Epithelial cell of proximal tubule (primary cell): ENCODE measurements around the gene CUX1. TPM values are rescaled to one million over a fixed set of nuclear protein-coding genes. Genes with fewer than 3 reads are reported as not detected.

Experiments used
- DNase-seq: peaks from one replicate; pipeline ENCODE4 v3.0.0-alpha.2; 2011; ENCODE audit warnings: low read depth
- H3K4me3 ChIP-seq: 2 replicates; pipeline ENCODE4 v1.5.1; 2011; ENCODE audit warnings: low read depth, mild to moderate bottlenecking, low read length
- total RNA-seq: library from RNA; depleted of rRNA; stranded (reverse); fragments of >200 nt; gene quantifications from 2 replicates; pipeline ENCODE4 v1.2.3, GENCODE V29; 2015
- TF ChIP-seq, protein P1 (sequence below): conservative IDR thresholded peaks from 2 replicates; pipeline ENCODE4 v1.5.1; 2012; ENCODE audit warnings: low read depth, mild to moderate bottlenecking, low read length

CUX1 gene
- total RNA-seq, 1 donor from 2014 or later = 37.3 TPM

DNA sequence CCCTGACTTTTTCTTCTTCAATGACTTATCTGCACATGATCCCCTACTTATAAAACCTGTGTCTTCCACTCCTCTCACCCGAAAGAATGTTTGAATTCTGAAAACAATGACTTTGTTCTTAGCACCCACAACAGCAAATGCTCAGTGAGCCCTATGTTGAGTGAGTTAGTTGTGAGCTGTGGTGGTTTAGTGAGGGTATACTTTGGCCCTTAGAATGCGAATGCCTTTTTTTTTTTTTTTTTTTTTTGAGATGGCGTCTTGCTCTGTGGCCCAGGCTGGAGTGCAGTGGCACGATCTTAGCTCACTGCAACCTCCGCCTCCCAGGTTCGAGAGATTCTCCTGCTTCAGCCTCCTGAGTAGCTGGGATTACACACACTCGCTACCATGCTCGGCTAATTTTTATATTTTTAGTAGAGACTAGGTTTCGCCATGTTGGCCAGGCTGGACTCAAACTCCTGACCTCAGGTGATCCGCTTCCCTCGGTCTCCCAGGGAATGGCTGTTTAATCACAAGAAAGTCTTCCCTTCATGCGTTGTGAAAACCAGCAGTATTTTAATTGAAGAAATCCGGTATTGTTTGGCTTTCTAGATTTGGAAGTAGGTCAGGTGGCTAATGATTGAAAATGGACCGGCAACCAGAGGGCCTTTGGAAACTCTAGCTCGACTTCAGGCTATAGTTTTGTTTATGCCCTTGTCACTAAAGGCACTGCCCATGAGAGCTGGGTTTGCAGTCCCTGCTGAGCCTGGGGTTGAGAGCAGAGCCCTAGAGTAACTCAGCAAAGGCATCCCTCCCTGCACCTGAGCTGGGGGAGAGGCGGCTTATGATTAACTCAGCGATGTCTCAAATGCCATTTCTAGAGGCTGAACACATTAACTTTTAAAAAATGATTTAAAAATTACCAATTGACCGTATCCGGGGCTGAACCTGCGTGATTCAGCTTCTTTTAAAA is 41.3 kb downstream of the CUX1 start:
- DNase-seq = no peak
- H3K4me3 ChIP-seq = peak overlapping the region; percentile 15
- TF ChIP-seq, protein P1, sequence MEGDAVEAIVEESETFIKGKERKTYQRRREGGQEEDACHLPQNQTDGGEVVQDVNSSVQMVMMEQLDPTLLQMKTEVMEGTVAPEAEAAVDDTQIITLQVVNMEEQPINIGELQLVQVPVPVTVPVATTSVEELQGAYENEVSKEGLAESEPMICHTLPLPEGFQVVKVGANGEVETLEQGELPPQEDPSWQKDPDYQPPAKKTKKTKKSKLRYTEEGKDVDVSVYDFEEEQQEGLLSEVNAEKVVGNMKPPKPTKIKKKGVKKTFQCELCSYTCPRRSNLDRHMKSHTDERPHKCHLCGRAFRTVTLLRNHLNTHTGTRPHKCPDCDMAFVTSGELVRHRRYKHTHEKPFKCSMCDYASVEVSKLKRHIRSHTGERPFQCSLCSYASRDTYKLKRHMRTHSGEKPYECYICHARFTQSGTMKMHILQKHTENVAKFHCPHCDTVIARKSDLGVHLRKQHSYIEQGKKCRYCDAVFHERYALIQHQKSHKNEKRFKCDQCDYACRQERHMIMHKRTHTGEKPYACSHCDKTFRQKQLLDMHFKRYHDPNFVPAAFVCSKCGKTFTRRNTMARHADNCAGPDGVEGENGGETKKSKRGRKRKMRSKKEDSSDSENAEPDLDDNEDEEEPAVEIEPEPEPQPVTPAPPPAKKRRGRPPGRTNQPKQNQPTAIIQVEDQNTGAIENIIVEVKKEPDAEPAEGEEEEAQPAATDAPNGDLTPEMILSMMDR = no peak

DNA sequence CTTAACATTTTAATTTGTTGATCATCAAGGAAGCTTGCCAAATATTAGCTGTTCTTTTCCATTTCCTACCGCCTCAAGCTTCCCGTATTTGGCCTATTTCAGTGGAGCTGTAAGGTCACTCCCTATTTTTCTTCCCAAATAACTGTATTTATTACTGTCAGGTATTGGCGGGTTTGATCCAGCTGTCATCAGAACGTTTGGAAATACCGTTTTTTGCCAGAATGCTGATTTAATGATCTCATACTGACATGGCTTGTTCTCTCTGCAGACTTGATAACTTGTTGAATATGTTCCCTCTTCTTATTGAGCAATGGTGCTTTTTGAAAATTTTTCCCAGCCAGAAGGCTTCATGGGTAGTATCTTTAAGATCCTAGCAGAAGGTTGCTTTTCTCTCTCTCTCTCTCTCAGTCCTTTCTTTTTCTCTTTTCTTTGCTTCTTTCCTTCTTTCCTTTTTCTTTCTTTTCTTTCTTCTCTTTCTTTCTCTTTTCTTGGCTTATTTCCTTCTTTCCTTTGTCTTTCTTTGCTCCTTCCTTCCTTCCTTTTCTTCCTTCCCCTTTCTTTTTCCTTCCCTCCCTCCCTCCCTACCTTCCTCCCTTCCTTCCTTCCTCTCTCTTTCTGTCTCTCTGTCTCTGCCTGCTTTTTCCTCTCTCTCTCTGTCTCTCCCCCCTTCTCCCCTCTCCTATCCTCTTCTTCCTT is 42.1 kb downstream of the CUX1 start:
- DNase-seq = no peak
- TF ChIP-seq, protein P1 = no peak

DNA sequence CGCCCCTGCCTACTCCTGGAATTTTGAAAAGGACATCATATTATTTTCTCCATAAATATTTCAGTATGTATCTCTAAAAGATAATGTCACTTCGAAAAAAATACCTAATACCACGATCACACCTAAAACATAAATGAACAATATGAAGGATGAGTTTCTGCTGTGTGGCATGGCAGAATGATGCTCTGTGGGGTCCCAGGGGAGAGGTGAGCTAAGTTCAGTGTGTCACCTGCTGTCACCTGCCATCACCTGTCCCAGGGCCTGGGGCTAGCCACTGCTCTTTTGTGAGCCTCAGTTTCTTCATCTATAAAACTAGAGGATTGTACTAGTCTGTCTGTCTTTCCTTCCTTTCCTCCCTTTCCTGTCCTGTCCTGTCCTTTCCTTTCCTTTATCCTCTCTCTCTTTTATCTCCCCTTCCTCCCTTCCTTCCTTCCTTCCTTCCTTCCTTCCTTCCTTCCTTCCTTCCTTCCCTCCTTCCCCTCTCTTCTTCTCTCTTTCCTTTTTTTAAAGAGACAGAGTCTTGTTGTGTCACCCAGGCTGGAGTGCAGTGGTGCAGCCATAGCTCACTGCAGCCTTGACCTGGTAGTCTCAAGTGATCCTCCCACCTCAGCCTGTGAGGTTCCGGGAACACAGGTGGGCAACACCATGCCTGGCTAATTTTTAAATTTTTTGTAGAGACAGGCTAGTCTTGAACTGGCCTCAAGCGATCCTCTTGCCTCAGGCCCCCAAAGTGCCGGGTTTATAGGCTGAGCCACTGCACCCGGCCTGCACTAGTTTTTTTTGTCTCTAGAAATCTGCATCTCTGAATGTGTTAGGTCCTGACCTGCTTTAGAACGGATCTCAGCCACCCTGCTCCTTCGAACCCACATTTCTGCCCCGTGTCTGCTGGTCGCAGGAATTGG is 43.1 kb downstream of the CUX1 start:
- DNase-seq = no peak
- no peak overlapping the region for H3K4me3 ChIP-seq
- TF ChIP-seq, protein P1 = no peak

More for the DNA sequence above, 42.1 kb downstream of the CUX1 start:
- peak overlapping the region; percentile 15 for H3K4me3 ChIP-seq

DNA sequence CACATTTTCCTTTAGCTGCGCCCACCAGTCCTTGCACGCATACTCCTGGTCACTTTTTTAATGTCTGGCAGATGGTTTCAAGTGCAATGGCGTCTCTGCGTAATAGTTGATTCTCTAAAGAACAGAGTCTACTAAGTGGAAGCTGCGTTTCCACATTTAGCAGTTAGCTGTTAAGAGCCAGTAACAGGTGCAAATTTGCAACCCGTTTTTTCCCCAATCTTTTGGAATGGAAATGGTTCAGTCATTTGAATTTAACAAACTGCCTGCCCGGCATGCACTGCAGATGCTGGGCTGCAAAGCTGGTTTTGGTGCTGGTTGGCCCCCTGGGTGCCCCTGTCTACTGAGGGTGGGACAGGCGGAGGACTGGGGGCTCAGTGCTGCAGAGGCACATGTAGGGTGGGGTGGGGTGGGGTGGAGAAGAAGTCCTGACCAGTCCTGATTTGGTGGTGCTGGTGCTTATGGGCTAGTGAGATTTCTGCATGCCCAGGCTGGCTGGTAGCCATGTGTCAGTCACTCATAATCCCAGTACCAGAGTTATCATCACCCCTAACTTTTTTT is 43.9 kb downstream of the CUX1 start:
- no peak for DNase-seq
- H3K4me3 ChIP-seq = no peak overlapping the region
- TF ChIP-seq, protein P1 = no peak

DNA sequence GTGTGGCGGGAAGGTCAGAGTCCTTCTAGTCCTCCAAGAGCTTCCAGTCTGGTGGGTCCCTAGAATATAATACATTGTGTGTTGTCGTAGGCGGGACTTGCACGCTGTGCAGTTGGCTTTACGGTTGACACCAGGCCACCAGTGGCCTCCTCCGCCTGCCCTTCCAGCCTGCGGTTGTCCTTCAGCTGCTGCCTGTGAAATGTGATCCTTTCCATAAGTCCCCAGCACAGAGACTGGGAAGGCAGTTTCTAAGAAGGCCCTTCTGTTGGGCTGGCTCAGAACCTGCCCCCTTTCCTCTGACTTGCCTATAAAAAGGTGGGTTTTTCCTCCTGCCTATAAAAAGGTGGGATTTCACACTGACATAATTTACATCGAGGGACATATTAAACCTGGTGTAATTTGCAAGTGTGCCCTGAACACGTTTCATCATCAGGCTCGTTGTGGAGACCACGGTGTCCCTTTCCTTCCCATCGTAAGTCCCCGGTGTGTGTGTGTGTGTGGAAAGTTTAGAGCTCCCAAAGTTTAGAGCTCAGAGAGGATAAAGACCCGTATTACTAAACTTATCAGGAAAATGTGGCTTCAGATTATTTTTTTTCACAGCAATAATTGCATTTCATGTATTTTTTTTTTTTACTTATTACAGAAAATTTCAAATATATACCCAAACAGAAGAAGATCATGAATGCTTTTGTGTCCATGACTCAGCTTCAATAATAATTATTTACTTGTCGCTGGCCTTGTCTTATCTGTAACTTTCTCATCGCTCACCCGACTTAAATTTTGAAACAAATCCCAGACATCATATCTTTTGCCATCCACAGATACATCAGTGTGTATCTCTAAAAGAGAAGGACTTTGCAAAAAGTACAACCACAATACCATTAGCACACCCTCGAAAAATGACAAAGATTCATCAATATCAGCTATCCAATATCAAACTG is 45.1 kb downstream of the CUX1 start:
- TF ChIP-seq, protein P1 = no peak
- H3K4me3 ChIP-seq = no peak overlapping the region

More for the DNA sequence above, 45.1 kb downstream of the CUX1 start:
- no peak for DNase-seq
